ENCODE measurements around the gene SH3GL3.

Gene SH3GL3

DNA sequence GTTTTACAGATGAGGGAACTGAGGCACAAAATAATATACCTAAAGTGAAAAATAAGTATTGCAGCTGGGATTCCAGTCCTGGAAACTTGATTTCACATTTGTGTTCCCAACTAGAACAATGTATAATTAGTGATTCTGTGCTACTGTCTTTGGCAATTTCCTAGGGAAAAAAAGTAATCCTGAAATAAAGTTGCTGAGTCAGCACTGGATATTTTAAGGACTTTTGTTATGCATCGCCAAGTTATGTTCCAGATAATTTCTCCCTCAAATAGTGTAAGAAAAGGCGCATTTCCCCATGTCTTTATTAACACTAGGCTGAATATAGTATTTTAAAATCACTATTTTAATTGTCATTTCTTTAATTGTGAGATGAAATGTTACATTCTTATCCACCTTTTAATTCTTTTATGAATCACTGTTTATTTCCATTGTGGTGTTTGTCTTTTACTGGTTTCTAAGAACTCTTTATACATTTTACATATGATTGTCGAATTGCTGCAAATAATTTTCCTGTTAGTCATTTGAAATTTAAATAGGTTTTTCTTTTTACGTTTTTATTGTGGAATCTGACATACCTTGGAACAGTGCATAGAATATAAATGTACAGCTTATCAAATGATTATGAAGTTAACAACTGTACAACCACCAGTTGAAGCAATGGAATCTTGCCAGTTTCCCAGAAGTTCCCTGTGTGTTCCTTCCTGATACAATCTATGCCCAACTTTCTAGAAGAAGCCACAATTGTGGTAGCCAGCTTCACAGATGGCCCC, 56.6 kb downstream of the SH3GL3 start:
- DNase-seq (ENCODE audit: low read depth, low spot score), result no peak

DNA sequence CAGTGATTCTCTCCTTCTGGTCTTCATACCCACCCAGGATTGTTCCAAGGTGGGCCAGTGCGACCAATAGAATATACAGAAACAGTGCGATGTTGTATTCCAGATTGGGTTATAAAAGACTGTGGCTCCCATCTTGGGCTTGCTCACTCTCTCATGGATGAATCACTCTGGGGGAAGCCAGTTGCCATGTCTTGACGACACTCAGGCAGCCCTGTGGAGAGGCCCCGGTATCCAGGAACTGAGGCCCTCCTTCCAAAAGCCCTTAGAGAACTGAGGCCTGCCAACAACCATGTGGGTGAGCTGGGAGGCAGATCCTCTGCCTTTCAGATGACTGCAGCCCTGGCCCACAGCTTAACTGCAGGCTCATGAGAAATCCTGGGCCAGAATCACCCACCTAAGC, 57.2 kb downstream of the SH3GL3 start:
- peak; percentile 2 for DNase-seq (ENCODE audit: low read depth, low spot score)

DNA sequence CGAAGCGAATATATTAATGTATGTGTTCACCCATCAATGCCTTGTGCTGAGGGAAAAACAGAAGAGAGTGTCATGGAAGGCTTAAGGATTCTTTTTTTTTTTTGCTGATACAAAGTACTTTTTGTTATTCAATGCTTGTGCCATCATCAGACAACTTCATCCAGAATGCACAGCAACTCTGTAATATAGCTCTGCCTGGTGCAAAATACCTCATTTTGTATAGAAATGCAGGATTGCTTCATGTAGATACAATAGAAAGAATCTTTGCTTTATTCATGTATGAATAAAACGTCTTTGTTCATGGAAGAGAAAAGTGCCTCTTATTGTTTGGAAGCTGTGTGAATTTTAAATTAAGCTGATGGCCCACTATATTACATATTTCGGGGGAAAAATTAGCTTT, 62.9 kb downstream of the SH3GL3 start:
- no peak for DNase-seq (ENCODE audit: low read depth, low spot score)

DNA sequence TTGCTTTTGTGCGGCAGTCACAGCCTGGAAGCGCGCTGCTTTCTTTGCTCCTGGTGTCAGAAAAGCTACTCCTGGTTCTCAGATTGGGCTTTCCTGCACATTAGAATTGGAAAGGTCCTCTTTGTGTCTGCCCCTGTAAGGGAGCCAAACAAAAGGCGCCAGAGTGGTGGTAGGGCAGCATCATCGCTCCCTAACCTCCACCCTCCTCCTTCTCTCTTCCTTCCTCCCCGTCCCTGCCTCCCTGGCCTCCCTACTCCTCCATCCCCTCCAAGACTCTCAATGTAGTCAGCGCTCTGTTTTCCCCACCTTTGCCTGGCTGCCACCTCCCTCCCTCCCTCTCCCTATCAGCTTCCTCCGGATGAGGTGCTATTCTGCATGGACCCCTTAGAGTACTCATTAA, 65.3 kb downstream of the SH3GL3 start:
- DNase-seq (ENCODE audit: low read depth, low spot score), result no peak

DNA sequence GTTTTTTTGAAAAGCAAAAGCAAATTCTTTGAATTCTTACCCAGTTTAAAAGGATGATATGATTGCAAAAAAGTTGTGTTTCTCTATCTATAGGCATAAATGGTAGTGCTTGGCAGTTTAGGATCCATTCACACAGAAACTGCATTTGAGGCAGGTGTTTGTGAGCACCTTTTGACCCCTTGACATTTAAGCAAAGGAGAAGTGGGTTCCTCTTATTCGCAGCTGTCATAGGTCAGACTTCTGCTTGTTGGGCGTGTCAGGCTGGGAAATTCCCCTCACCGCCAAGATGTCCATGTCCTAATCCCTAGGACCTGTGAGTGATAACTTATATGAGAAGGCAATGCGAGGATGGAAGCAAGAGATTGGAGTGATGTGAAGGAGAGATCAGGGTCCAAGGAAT, 67.4 kb downstream of the SH3GL3 start:
- no peak for DNase-seq (ENCODE audit: low read depth, low spot score)

DNA sequence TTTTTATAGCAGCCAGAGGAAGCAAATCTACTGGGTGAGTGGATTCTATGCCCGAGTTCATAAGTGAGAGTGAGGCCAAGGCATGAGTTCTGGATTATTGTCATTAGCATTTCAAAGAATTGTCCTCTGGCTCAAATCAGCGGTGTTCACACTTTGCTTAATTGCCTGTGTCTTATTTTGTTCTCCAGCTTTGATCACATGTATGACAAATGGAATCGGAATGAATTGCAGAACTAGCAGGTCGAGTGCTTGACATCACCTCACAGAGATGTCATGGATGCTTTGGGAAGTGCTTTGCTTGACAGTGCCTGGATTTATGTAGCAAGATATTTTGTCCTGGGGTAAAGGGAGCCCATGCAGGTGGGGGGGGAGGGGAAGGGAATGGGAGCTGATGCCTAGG, 68.0 kb downstream of the SH3GL3 start:
- peak; percentile 15 for DNase-seq (ENCODE audit: low read depth, low spot score)

DNA sequence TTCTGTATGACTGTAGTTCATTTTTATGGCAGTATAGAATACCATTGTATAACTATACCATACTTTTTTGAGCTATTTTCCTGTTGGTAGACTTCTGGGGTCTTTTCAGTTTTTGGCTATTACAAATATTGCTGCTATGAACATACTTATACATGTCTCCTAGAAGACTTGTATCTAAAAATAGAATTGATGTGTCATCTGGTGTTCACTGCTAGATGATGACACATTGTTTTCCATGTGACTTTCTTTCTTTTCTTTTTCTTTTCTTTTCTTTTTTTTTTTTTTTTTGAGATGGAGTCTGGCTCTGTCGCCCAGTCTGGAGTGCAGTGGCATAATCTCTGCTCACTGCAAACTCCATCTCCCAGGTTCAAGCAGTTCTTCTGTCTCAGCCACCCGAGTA, 69.8 kb downstream of the SH3GL3 start:
- DNase-seq (ENCODE audit: low read depth, low spot score), result no peak

DNA sequence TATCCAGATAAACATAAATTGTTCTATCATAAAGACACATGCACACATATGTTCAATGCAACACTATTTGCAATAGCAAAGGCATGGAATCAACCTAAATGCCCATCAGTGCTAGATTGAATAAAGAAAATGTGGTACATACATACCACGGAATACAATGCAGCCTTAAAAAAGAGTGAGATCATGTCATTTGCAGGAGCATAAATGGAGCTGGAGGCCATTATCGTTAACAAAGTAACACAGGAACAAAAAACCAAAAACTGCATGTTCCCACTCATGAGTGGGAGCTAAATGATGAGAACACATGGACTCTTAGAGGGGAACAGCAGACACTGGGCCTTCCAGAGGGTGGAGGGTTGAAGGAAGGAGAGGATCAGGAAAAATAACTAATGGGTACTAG, 79.2 kb downstream of the SH3GL3 start:
- DNase-seq (ENCODE audit: low read depth, low spot score), result no peak

DNA sequence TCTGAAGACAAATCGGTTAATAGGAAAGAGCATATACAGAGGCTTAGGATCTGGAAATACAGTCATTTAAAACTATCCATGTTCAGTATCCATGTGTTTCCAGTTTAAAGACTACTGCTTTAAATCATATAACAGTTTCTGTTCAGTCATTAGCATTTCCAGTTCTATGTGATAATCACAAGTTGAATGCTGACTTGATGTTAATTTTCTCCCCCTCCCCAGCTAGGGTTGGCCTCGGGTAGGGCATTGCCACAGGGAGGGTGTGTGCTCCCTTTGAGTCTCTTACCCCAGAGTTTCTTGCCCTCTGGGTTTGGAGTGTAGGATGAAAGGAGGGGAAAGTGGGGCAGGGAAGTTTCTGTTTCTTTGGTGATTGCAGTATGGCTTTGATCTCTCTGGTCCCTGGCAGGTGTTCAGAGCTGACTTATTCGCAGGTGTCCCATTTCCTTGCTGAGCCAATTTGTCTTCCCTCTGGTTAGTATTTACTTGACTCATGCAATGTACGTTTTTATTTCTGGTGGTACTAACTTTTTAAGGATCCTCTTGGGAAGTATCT, 86.3 kb downstream of the SH3GL3 start:
- DNase-seq (ENCODE audit: low read depth, low spot score), result no peak

DNA sequence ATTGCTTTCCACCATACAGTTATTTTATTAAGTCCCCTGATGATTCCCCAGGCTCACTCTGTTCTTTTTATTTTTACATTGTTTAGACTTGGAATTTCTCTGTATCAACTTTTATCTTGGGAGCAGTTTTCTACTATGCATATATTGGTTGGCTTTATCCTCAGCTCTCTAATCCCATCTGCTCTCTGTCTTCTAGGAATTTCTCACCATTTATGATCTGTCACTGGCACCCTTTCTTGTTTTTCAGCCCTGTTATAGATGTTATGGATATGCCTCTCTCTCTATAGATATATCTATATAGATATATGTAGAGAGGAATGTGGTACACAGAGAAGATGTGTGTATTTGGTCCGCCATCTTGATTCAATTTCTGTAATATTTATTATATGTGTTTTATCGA, 90.5 kb downstream of the SH3GL3 start:
- no peak for DNase-seq (ENCODE audit: low read depth, low spot score)

DNA sequence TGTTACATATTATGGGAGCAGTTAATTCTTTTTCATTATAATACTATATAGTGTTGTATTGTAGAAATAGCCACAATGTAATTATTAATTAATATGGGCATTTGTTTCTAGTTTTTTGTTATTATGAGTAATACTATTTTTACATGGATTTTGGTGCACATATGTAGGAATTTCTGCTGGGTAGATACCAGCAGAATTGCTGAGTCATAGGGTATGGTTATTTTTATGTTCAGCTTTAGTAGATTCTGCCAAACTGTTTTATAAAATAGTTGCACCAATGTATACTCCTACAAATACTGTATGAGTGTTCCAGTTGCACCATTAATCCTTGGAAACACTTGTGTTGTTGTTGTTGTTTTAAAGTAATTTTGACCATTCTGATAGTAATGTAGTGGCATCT, 91.5 kb downstream of the SH3GL3 start:
- no peak for DNase-seq (ENCODE audit: low read depth, low spot score)

DNA sequence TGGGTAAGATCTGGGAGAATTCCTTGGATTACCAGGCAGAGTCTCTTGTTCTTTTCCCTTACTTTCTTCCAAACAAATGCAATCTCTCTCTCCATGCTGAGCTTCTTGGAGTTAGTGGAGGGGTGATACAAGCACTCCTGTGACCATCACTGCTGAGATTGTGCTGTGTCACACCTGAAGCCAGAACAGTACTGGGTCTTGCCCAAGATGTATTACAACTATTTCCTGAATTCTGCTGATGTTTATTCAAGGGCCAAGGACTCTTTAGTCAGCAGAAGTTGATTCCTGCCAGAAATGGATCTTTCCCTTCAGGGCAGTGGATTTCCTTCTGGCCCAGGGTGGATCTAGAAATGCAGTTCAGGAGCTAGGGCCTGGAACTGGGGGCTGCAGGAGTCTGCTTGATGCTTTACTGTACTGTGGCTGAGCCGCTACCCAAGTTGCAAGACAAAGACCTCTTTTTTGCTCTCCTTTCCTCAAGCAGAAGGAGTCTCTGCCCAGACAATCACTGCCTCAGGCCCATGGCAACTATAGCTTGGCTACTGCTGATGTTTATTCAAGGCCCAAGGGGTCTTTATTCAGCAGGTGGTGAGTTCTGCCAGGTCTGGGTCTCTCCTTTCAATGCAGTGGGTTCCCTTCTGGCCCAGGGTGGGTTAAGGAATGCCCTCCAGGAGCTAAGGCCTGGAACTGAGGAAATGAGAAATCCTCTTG, 98.8 kb downstream of the SH3GL3 start:
- no peak for DNase-seq (ENCODE audit: low read depth, low spot score)

DNA sequence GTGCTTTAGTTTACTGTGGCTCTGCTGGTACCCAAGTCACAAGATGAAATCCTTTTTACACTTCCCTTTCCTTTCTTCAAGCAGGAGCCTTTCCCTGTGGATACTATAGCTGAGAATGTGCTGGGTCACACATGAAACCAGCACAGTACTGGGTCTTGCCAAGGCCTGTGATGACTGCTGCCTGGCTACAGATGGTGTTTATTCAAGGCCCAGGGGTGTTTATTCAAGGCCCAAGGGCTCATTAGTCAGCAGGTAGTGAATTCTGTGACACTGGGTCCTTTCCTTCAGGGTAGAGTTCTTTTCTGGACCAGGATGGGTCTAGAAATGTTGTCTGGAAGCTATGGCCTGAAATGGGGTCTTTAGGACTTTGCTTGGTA, 99.4 kb downstream of the SH3GL3 start:
- DNase-seq (ENCODE audit: low read depth, low spot score), result no peak

DNA sequence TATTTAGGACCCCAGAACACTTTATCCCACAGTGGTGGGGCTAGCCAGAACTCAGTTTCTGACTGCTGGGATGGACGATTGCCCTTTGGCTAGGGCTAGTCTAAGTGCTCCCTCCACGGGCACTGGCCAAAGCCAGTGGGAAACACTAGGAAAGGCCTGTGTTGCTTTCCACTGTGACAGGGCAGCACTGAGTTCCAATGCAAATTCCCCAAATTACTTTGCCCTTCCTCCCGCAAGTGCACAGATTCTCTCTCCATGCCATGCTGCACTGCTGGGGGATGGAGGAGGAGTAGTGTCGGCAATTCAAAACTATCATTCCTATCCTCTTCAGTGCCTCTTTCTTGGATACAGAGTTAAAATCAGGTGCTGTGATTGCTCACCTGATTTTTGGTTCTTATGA, 100.0 kb downstream of the SH3GL3 start:
- DNase-seq (ENCODE audit: low read depth, low spot score), result no peak

DNA sequence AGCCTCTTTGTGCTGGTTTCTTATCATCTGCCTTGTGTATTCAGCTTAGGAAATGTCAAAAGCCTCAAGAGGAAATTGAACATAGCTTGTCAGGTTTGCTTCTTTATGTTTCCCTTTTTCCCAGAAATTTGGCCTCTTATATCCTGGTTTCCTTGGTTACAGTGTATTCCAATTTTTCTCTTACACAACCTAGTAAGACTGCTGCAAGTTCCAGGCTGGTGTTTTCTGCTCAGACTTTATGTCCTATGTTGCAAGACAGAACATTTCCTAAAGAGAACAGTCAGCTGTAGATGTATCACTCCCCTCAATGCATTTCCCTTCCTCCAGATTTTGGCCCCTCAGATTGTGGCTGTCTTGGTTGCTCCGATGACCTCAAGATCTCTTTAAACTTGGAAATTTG, 102.5 kb downstream of the SH3GL3 start:
- no peak for DNase-seq (ENCODE audit: low read depth, low spot score)

DNA sequence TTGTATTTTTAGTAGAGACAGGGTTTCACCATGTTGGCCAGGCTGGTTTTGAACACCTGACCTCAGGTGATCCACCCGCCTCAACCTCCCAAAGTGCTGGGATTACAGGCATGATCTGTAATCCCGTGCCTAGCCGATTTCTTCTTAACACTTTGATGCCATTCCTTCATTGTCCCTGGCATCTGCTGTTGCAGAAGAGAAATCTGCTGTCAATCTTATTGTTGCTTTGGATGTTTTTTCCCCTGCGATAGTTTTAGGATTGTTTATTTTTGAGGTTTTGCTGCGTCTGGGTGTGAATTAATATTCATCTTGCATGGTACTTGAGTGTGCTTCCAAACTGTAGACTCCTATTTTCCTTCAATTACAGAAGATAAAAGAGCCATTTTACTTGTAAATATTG, 107.4 kb downstream of the SH3GL3 start:
- DNase-seq (ENCODE audit: low read depth, low spot score), result no peak

DNA sequence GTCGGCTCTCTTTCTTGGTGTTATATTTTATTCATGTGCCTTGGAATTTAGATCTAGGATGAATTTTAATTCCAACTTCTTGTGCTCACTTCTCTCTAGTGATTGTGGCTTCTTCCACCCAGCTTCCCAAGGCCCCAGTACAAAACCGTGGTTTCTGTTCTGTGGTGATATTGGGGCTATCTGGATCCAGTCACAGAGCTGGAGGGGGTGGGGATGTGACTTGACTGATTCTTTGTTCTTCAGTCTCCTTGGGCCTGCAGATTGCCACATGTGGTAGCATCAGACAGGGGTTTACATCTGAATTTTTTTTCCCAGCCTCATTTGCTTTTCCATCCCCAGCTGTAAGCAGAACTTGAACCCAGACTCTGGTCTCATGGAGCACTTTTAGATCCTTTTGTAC, 108.2 kb downstream of the SH3GL3 start:
- no peak for DNase-seq (ENCODE audit: low read depth, low spot score)

DNA sequence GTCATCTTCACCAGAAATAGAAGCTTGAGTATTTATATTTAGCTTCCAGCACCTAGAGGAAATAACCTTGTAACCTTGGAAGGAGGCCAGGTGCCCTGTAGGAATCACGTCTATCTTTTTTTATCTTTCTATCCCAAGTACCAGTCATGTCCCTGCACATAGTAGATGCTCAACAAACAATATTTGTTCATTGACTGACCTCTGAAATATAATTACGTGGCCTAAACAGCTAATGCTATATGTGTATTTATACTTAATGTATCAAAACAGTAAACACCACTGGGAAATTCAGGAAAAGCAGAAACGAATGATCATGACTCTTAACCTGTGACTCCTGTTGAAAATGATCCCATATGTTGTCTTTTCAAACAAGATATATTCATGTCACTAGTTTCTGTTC, 108.9 kb downstream of the SH3GL3 start:
- DNase-seq (ENCODE audit: low read depth, low spot score), result no peak

DNA sequence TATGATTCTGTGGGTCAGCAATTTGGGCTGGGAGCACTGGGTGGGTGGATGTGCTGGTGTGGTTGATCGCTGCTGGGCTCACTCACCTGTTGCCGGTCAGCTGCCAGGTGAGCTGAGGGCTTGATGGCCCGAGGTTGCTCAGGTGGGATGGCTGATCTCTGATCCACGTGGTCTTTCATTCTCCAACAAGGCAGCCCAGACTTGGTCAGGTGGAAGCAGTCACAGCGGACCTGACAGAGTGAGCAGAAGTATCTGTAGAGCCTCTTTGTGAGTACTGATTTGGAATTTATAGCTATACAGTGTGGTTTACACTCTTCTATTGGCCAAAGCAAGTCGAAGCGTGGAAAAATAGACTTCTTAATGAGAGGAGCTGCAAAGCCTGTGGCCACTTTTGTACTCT, 109.6 kb downstream of the SH3GL3 start:
- DNase-seq (ENCODE audit: low read depth, low spot score), result no peak

DNA sequence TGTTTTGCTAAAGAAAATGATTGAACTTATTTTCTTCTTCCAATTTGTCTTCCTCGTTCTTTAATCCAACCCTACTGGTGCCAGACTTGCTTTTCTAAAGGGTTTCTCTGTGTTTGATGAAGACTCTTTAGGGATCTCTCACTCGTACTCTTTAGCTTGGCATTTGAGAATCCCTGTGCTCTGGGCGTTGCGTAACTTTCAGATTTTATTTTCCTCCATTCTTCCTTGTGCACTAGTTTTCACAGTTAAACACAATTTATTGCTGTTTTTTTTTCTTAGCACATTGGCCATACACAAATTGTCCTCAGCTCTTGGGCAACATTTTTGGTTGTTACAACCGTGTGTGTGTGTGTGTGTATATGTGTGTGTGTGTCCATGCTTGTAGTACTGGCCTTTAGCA, 111.0 kb downstream of the SH3GL3 start:
- DNase-seq (ENCODE audit: low read depth, low spot score), result no peak

DNA sequence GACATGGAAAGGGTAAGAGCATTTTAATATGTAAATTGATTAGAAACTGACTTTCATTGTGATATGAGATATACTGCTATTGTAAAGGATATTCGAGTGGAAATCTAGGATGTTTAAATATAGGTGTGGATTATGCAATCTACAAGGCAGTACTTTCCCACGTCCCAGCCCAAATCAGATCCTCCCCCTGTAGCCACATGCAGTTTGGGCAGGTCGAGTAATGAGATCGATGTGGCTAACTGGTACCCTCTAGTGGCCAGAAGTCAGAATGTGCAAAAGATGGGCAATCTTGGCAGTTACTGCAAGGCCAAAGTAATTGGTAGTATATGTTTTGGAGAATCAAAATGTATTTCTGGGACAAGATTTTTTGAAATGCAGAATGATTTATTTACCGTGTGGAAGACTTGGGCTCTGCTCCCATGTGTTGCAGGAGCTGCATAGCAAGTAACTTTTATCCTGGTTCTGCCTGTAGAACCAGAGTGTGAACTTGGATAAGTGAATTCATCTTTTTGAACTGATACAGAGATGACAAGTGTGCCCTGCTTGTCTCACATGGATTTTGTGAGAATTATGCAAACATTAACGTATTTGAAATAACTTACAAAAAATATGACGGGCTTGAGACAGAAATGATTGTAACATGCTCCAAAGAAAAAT, 112.3 kb downstream of the SH3GL3 start:
- peak; percentile 82 for DNase-seq (ENCODE audit: low read depth, low spot score)

DNA sequence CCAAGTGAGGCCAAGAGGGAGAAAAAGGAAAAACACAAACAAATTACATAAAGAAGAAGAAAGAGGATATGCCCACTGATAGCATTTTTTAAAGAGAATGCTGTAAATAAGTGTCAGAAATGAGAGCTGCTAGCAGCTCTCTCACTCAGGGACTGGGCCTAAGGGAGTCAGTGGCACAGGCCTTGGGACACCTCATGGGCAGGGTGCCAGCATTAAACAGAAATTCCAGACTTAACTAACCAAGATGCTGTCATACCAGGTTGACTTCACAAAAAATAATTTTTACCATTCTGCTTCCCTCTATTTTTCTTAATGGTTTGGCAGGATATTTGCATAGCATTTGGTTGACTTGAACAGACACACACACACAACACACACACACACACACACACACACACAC, 114.5 kb downstream of the SH3GL3 start:
- DNase-seq (ENCODE audit: low read depth, low spot score), result no peak

DNA sequence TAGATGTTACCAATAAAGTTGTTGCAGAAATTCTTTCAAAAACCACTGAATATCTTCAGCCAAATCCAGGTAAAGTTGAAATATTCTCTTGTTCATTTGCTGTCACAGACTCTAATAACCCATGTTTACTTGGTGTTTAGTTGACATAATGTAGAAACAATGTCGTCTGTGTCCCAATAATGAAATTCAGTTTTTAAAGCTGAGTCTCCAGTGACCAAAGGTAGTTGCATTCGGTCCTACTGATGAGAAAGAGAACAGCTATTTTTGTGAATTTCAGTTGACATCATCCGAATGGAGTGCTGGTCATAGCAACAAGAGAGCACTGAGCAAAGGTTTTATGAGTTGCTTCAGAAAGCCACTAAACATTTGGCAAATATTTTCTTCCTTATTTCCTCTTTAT, 118.0 kb downstream of the SH3GL3 start:
- DNase-seq (ENCODE audit: low read depth, low spot score), result no peak
